GM12878 (cell line): ENCODE results near the gene VSX1. TPM values are rescaled to one million over a fixed set of nuclear protein-coding genes. Genes with fewer than 3 reads are reported as not detected.

ENCODE experiments used
- ASH2L ChIP-seq: fragments of 300-600, 200-600 bp; sonication (generic); IDR thresholded peaks from 2 replicates; pipeline ENCODE4 v1.6.1; 2017; ENCODE audit warnings: low read depth, mild to moderate bottlenecking, borderline replicate concordance
- CBX5 ChIP-seq: sonication (generic); IDR thresholded peaks from 2 replicates; pipeline ENCODE4 v1.6.1; 2016; ENCODE audit warnings: low read depth, moderate library complexity, mild to moderate bottlenecking, inconsistent platforms
- CHD1 ChIP-seq: IDR thresholded peaks from 2 replicates; pipeline ENCODE4 v1.6.1; 2012; ENCODE audit warnings: low read depth, low read length, improper control_type of control experiment
- ELK1 ChIP-seq: IDR thresholded peaks from 2 replicates; pipeline ENCODE4 v1.6.1; 2012; ENCODE audit warnings: low read depth, low read length, improper control_type of control experiment
- ETV6 ChIP-seq, 2 experiments: fragments of 450-650 bp in 1 of 2; IDR thresholded peaks in 1 of 2; conservative IDR thresholded peaks in 1 of 2; 2 replicates each; pipeline ENCODE4 v1.6.1; 2014; ENCODE audit warnings: antibody characterized with exemption in 1 of 2, borderline replicate concordance in 1 of 2, low read depth in 1 of 2, mild to moderate bottlenecking in 1 of 2, moderate library complexity in 1 of 2
- HDGF ChIP-seq: fragments of 450-650 bp; IDR thresholded peaks from 2 replicates; pipeline ENCODE4 v1.6.1; 2016; ENCODE audit warnings: antibody characterized with exemption
- IKZF1 ChIP-seq: fragments of 450-650 bp; conservative IDR thresholded peaks from 2 replicates; pipeline ENCODE4 v1.6.1; 2017; ENCODE audit warnings: antibody characterized with exemption, mild to moderate bottlenecking
- IRF3 ChIP-seq: fragments of 450-650 bp; IDR thresholded peaks from 2 replicates; pipeline ENCODE4 v1.6.1; 2014; ENCODE audit warnings: mild to moderate bottlenecking
- LARP7 ChIP-seq: fragments of 450-650 bp; IDR thresholded peaks from 2 replicates; pipeline ENCODE4 v1.6.1; 2017; ENCODE audit warnings: mild to moderate bottlenecking
- MEF2B ChIP-seq: fragments of 450-650 bp; IDR thresholded peaks from 2 replicates; pipeline ENCODE4 v1.6.1; 2018; ENCODE audit warnings: mild to moderate bottlenecking, moderate library complexity; ENCODE audit not compliant: partially characterized antibody, poor library complexity, severe bottlenecking
- MTA2 ChIP-seq: fragments of 450-650 bp; IDR thresholded peaks from 2 replicates; pipeline ENCODE4 v1.6.1; 2016; ENCODE audit warnings: low read depth, mild to moderate bottlenecking, moderate library complexity
- RELB ChIP-seq: fragments of 450-650 bp; IDR thresholded peaks from 2 replicates; pipeline ENCODE4 v1.6.1; 2017; ENCODE audit warnings: low read depth, mild to moderate bottlenecking, moderate library complexity
- SUPT20H ChIP-seq: IDR thresholded peaks from 2 replicates; pipeline ENCODE4 v1.6.1; 2011; ENCODE audit warnings: low read depth, mild to moderate bottlenecking, low read length, moderate library complexity, borderline replicate concordance; ENCODE audit not compliant: control insufficient read depth
- ZBTB11 ChIP-seq: fragments of 450-650 bp; formaldehyde crosslinking; IDR thresholded peaks from 2 replicates; pipeline ENCODE4 v1.5.0; 2022; ENCODE audit warnings: mild to moderate bottlenecking, missing genetic modification characterization
- ZNF217 ChIP-seq: fragments of 450-650 bp; IDR thresholded peaks from 2 replicates; pipeline ENCODE4 v1.6.1; 2017; ENCODE audit warnings: antibody characterized with exemption, mild to moderate bottlenecking
- ZNF687 ChIP-seq: fragments of 450-650 bp; IDR thresholded peaks from 2 replicates; pipeline ENCODE4 v1.6.1; 2017; ENCODE audit warnings: mild to moderate bottlenecking, moderate library complexity
- polyA plus RNA-seq, 11 experiments: library from polyadenylated mRNA; depleted of rRNA in 4 of 11; unstranded in 6 of 11; stranded (reverse) in 5 of 11; fragments of >200 nt; fragmentation: Nextera tagmentation in 4 of 11; fragmentation: Illumina TruSeq in 1 of 11; extraction: Ambion mirVana in 4 of 11; extraction: Trizol in 1 of 11; gene quantifications; 1 replicate in 1 of 11; 2 replicates in 10 of 11; pipeline versions ENCODE4 v1.2.1 to v1.2.3, GENCODE V29; 2011 to 2016; ENCODE audit warnings: inconsistent platforms in 2 of 11, missing spikeins in 2 of 11, low read depth in 1 of 11
- total RNA-seq, 4 experiments: library from RNA; depleted of rRNA in 3 of 4; stranded (reverse); fragments of >200 nt in 3 of 4; fragmentation: Illumina TruSeq in 1 of 4; extraction: Trizol in 1 of 4; gene quantifications; 2 replicates each; pipeline versions ENCODE4 v1.2.1 to v1.2.3, GENCODE V29; 2013 to 2021

The VSX1 gene
- total and polyA plus RNA-seq, 10 of the 15 experiments (the other 5 are each of a cell fraction or from before 2014, with no cell fraction given): 0.05 TPM; not detected in 9

- TF ChIP-seq ZBTB11 (no peak), ZNF687 (peak; percentile 46; the same call in 1 of the 2 replicates), MEF2B (peak; percentile 80), ZNF217 (no peak), CHD1 (no peak), CBX5 (no peak), ELK1 (no peak), SUPT20H (no peak), LARP7 (0 out of 2 replicates have a peak, but pooled peaks have one; percentile 35), ASH2L (no peak), IKZF1 (peak; percentile 63), HDGF (peak; percentile 94), IRF3 (no peak), ETV6 (conservative IDR thresholded peaks at IDR 0.05 in 1 of 2, IDR thresholded peaks at IDR 0.05 in 1 of 2; ENCODE audit: borderline replicate concordance in 1 of 2, low read depth in 1 of 2) (peak in 1 of 2 experiments; percentile 86; a peak in 2 of 4 replicates), MTA2 (peak; percentile 40; the same call in 1 of the 2 replicates), RELB (no peak)
Observed at GRCh38 chr20:25042531-25043498, 39.1 kb downstream of the VSX1 start (continued).
